T-helper 22 cell (primary cell): ENCODE measurements around the gene ZBTB9.

ENCODE experiments used
- DNase-seq: peaks from one replicate; pipeline ENCODE4 v3.0.0-alpha.2; 2020; ENCODE audit warnings: low read depth

The ZBTB9 gene, protein sequence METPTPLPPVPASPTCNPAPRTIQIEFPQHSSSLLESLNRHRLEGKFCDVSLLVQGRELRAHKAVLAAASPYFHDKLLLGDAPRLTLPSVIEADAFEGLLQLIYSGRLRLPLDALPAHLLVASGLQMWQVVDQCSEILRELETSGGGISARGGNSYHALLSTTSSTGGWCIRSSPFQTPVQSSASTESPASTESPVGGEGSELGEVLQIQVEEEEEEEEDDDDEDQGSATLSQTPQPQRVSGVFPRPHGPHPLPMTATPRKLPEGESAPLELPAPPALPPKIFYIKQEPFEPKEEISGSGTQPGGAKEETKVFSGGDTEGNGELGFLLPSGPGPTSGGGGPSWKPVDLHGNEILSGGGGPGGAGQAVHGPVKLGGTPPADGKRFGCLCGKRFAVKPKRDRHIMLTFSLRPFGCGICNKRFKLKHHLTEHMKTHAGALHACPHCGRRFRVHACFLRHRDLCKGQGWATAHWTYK

DNA sequence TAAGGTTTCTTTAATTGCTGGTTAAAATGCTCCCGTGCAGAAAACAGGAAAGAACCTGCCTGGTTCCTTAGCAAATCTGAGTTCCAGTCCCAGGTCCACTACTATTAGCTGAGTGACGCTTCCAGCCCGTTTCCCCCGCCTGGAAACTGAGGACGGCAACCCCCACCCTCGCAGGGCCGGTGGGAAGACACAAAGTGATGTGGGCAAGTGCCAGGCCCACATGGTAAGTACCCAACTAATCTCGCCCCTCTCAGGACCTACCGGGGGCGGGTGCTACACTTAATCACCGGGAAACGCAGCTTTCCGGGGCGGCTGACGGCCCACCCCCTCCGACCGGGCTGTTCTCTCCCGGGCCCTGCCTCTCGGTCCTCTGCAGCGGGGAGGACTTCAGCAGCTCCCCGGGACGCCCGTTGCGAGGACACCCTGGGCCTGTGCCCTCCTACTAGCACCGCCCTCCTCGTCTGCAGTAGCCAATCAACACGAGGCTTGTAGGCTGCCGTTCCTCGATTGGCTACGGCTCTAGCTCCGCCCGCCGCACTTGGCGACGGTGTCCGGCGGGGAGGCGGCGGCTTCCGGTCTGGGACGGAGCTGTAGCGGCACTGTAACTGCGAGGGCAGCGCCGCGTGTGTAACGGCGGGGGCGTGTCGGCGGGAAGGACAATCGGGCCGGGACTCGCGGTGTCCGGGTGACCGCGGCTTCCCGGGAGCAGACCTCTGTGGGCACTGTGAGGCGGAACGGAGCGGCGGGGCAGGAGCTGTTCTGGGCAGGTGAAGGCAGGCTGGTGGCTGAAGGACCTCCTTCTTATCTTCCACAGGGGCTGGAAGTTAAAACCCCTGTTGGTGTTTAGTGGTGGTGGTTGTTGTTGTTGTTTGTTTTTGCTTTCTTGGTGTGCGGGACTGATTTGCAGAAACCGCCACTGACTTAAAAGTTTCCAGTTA is at the start of gene ZBTB9:
ZBTB9 (plus strand) TSS at position 568 of the 938 bp plus-strand sequence. CDS start 525 bp downstream, outside the sequence.
- peak; percentile 94 for DNase-seq

DNA sequence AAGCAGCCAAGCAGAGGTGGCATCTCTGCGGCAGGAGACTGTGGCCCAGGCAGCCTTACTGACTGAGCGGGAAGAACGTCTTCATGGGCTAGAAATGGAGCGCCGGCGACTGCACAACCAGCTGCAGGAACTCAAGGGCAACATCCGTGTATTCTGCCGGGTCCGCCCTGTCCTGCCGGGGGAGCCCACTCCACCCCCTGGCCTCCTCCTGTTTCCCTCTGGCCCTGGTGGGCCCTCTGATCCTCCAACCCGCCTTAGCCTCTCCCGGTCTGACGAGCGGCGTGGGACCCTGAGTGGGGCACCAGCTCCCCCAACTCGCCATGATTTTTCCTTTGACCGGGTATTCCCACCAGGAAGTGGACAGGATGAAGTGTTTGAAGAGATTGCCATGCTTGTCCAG is 49.5 kb upstream of the ZBTB9 start:
- DNase-seq = no peak

DNA sequence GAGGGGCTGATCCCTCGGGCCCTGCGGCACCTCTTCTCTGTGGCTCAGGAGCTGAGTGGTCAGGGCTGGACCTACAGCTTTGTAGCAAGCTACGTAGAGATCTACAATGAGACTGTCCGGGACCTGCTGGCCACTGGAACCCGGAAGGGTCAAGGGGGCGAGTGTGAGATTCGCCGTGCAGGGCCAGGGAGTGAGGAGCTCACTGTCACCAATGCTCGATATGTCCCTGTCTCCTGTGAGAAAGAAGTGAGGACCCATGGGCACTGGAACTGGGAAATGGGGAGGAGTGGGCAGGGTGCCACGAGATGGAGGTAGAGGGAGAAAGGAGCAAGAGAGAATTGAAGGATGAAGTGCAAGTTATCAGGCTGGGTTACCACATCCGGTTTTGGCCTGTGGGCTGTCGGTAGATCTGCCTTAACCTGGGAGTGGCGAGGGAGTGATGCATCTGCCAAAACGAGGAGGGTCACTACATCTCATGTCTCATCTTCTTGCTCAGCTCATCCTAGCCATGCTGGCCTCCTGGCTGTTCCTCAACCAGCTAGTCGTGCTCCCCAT is 48.9 kb upstream of the ZBTB9 start:
- no peak for DNase-seq

DNA sequence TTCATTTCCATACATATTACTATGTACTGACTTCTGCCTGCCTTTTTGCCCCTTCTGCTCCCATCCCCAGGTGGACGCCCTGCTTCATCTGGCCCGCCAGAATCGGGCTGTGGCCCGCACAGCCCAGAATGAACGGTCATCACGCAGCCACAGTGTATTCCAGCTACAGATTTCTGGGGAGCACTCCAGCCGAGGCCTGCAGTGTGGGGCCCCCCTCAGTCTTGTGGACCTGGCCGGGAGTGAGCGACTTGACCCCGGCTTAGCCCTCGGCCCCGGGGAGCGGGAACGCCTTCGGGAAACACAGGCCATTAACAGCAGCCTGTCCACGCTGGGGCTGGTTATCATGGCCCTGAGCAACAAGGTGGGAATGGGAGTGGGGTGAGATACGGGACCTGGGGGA is 48.2 kb upstream of the ZBTB9 start:
- no peak for DNase-seq

DNA sequence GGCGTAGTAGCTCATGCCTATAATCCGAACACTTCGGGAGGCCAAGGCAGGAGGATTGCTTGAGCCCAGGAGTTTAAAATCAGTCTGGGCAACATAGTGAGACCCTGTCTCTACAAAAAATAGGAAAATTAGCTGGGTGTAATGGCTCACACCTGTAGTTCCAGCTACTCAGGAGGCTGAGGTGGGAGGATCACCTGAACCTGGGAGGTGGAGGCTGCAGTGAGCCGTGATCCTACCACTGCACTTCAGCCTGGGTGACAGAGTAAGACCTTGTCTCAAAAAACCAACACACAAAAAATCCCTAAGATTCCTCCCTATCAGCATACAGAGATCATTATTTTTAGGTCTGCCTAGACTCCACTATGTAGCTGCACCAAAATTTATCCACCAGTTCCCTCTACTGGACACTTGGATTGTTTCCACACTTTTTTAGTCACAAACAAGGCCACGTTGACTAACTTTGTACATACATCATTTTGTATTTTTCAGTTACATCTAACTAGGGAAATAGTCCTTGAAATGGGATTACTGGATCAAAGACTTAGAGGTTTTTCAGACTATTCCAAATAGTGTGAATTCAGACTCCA is 47.2 kb upstream of the ZBTB9 start:
- DNase-seq = no peak

DNA sequence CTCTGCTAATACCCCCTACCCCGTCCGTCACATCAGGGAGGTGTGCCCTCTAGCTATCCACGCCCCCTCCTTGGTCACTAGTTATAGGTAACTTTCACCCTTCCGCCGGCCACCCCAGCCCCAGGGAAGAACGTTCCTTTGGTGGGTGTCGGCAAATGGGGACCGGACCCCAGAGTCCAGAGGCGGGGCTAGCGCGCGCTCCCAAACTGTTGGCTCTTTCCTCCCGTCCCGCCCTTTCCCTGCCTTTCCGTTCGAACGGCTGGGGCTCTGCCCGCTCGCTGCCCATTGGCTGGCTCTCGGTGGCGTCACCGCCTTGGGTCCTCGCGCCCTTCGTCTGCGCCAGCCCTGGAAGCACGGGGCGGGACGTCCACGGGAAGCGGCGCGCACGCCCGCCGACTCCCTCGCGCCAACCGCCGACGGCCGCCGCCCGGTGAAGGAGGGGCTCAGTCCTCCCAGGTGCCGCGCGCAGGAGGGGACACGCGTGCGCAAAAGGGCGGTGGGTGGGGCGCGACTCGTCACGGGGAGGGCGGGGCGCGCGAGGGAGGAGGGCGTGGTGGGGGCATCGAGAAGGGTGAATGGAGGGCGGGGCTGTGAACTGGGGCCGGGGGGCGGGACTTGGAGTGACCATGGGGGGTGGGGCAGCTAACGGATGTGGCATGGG is 44.2 kb upstream of the ZBTB9 start:
- peak; percentile 97 for DNase-seq

DNA sequence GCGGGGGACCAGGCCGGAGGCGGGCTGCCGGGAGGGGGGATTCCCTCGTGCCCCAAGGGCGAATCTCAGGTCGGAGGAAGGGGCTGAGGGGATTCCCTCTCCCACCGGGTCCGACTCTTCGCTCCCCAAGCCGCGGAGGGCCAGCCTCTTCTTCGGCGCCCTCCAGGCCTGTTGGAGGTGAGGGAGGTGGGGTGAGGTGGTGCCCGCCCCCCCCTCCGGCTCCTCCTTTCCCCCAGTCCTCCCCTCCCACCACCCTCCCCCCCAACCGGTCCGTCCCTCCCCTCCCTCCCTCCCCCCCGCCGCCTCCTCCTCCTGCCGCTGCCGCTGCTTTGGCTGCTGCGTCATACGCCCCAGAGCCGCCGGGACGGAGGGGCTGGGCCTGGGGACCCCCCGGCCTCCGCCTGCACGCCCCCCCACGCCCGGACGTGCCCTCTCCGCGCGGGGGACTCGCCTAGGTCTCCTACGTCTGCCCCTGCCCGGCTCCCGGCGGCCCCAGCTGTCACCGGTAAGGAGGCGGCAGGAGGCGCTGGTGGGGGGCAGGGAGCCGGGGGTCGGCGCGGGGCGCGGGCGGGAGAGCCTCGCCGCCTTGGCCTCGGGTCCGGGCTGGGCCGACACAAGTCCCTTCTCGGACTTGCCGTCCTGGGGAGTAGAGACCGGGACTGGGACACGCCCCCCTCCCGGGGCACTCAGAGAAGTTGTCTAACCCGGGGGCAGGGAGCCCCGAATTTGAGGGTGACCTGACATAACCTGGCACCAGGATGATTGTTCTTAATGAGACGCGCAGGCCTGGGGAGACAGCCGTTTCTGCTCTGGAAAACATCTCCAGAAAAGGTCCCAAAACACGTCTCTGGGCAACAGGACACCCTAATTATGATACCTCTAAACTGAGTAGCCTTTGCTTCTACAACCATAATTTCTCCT is 43.4 kb upstream of the ZBTB9 start, which contains the start of gene PHF1:
PHF1 (plus strand) TSS at position 304 of the 921 bp plus-strand sequence. CDS start 1,250 bp downstream, outside the sequence.
- DNase-seq = no peak

DNA sequence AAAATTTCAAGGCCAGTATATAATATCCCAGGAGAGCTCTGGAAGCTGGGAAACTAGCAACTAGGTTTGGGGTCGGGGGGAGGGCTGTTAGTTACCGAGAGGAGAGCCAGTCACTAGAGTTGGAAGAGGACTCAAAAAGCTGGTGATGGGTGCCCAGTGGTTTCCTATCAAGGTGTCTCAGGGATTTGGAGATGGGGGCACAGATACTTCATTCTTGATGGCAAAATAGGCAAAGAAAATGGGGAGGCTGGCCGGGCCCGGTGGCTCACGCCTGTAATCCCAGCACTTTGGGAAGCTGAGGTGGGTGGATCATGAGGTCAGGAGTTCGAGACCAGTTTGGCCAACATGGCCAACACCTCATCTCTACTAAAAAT is 42.8 kb upstream of the ZBTB9 start:
- no peak for DNase-seq

DNA sequence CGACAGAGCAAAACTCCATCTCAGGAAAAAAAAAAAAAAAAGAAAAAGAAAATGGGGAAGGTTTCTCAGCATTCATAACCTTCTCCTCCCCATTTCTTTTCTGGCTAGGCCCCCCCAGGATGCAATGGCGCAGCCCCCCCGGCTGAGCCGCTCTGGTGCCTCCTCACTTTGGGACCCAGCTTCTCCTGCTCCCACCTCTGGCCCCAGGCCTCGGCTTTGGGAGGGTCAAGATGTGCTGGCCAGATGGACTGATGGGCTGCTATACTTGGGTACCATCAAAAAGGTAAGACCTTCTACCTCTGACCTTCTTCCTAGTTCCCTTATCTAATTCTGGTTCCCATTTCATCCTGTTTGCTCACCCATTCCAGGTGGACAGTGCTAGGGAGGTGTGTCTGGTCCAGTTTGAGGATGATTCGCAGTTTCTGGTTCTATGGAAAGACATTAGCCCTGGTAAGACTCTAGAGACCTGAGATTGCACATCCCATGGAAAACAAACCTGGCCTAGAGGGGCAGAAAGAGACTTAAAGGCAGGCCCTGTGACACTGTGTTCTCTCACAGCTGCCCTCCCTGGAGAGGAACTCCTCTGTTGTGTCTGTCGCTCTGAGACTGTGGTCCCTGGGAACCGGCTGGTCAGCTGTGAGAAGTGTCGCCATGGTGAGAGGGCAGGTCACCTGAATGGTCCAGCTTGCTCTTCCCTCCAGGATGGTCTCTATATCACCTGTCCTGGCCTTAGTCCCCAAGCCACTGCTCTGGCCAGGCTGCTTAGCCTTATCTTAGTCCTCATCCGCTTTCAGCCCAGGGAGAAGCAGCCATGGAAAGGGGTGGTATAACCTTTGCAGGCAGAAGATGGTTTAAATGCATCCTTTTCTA is 42.0 kb upstream of the ZBTB9 start:
- DNase-seq = no peak

DNA sequence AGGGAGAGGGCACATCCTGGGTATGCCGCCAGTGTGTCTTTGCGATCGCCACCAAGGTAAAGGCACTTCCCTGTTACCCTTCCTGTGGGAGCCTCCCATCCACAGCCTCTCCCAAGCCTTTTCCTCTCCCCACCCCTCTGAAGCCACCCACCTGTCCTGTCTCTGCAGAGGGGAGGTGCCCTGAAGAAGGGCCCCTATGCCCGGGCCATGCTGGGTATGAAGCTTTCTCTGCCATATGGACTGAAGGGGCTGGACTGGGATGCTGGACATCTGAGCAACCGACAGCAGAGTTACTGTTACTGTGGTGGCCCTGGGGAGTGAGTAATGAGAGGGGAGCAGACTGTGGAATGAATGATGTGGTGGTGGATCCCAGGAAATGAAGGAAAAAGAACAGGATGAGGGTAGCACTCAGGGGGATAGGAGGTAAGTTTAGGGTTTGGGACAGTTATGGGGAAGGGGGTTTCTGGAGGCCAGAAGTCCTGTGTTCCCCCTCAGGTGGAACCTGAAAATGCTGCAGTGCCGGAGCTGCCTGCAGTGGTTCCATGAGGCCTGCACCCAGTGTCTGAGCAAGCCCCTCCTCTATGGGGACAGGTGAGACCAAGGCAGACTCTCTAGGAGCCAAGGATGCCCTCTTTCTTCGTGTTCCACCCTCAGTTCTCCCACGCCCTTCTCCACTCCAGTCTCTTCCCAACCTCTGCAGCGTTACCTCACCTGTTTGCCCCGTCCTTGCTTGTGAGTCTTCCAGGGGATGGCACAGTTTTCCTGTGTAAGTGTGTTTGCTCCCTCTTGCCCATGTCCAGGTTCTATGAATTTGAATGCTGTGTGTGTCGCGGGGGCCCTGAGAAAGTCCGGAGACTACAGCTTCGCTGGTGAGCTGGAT is 40.9 kb upstream of the ZBTB9 start:
- no peak for DNase-seq

DNA sequence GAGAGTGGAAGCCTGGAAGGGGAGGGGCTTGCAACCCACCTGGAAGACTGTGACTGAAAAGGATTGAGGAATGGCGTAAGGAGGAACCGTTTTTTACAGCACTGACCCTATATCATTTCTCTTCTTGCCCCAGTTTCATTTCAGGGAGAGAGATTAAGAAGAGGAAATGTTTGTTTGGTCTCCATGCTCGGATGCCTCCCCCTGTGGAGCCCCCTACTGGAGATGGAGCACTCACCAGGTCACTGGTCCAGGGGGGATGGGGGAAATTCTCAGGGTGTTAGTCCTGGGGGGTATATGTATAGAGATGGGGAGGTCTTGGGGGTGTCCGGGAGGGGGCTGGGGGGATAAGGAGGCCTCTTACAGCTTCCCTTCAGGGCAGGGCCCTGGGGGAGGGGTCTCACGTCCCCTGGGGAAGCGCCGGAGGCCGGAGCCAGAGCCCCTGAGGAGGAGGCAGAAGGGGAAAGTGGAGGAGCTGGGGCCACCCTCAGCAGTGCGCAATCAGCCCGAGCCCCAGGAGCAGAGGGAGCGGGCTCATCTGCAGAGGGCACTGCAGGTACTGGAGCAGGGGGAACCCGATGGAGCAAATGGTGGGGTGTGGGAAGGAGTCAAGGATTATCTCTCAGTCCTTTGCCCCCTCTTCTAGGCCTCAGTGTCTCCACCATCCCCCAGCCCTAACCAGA is 39.6 kb upstream of the ZBTB9 start:
- no peak for DNase-seq

DNA sequence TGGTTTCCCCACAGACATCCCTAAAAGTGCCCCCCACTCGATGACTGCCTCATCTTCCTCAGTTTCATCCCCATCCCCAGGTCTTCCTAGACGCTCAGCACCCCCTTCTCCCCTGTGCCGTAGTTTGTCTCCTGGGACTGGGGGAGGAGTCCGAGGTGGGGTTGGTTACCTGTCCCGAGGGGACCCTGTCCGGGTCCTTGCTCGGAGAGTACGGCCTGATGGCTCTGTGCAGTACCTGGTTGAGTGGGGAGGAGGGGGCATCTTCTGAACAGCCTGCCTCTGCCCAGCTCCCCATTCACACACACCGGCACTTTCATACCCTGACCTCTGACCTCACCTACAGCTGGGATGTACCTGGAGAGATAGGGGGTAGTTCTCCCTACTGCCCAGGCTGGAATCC is 38.5 kb upstream of the ZBTB9 start:
- no peak for DNase-seq

DNA sequence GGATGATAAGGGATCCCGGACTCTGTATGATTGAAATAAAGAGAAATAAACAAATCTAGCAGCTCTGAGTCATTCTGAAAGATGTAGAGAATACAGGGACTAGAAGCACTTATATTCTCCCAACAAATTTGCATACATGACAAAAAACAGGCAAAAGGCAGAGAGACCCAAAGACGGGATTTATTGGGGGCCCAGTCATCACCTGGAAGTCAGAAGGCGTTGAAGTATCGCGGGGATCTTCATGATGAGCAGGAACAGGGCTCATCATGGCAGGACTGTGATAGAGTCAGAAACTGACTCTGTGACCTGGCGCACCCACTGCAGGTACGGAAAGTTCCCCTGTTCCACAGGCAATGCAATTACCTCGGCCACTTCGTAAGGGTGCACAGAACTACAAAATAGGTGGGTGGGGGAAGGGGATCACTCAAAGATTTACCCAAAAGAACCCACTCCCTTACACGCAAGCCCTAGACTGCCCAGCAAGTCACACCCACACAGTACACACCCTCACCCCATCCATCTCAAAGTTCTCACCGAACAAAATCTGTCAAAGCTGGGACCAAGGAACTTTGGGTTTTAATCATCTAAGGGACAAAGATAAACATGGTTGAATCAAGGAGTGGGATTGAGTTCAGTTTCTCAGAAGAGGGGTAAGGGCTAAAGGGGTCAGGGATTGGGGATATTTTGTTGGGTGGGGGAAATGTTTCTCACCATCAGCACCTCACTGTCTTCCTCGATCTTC is 37.8 kb upstream of the ZBTB9 start:
- DNase-seq = no peak

DNA sequence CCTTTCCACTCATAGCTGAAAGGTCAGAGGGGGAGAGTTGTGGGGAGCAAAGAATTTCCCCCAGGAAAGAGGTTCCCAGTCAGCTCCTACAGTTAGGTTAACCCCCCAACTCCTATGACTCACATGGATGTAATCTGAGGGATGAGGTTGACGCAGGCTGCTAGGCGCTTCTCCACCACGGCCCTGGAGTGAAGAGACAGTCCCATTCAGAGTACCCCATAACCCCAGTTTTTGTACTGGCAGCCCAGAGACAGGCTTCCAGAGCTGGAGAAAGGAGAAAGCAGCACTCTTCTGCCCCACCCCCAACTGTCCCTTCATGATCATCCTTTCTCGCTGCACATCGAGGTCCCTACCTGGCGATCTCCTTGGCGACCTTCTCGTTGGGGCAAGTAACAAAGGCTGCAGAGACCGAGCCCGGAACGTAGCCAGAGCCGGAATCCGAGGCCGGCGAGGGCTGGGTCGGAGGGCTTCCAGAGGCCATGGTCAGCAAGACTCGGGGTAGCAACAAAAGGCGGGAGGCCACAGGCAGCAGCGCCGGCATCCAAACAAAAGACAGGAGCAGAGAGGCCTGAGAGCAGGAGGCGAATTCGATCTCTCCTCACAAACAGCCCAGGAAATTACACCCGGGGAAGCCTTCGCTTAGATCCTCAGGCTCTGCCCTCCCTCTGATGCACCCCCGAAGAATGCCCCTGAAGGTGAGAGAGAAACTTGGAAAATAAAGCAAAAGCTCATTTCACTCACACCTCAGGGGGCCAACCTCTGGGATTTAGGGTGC is 37.1 kb upstream of the ZBTB9 start:
- DNase-seq = no peak

DNA sequence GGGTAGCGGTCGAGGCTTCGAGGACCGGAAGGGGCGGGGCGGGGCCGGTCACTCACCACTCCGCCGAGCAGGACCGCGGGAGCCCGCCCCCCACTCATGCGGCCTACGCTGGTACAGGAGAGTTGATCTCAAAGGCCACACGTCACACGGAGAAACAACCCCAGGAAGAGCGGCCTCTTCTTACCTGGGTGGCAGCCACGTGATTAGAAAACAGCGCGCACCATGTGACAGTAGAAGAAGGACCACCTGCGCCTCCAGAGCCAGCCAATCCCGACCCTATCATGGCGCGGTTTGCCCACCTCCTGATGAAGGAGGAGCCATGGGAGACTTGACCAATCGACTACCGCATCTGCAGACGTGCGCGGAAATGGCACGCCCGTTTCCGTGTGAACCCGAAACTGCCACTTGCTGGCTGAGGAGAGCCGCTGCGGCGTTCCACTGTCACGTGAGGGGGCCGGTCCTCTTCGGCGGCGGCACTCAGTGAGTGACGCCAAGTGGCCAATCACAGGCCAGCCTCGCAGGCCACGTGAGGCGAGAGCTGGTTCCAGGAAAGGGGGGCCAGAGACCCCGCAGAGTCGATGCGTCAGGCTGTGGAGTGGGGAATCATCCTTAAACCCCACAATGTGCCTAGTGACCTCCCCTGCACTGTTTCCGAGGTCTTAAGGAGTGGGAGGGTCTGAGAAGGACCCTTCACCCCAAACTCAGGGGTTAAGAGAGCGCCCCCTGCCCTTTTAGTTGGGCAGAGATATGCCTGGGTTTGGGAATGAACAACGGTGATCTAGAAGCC is 36.3 kb upstream of the ZBTB9 start, which contains the start of gene CUTA:
CUTA (minus strand) TSS at position 205 of the 787 bp plus-strand sequence; CDS start at position 98, 107 bp downstream.
- peak; percentile 100 for DNase-seq
